ENCODE results near the gene DKC1. TPM values are rescaled to one million over a fixed set of nuclear protein-coding genes. Genes with fewer than 3 reads are reported as not detected.

DKC1 gene
- total and polyA plus RNA-seq, 2 of the 13 experiments (the other 11 are each of a cell fraction or from before 2014, with no cell fraction given) = 61.6 to 102 TPM

- peaks cover 11 to 39% of the 10 kb centered on the region in 2 experiments; a peak in 4 of 5 replicates for H3K36me3 ChIP-seq (replicated peaks in 1 of 2; ENCODE audit: control insufficient read depth in 1 of 2, insufficient read depth in 2 of 2, low read length in 2 of 2)
- in situ Hi-C loops (cut with HindIII; ENCODE audit: extremely low pct_ligation_motif_present, low pct_unique_long_range_greater_than_20kb) (no loop called here), intact Hi-C loops (cut with micrococcal nuclease; ENCODE audit: unreplicated experiment) (no loop called here)
- H3K27ac ChIP-seq (ENCODE audit: extremely low read length, insufficient read depth, low read length) = no peak overlapping the region
- TF ChIP-seq RBM39 (IDR thresholded peaks at IDR 0.05; ENCODE audit: low read depth, low read length, poor library complexity, severe bottlenecking) = no peak
- TF ChIP-seq SIX1 (CRISPR knock-in tag; IDR thresholded peaks at IDR 0.05; ENCODE audit: borderline replicate concordance) = no peak
- TF ChIP-seq ZNF781 (CRISPR knock-in tag; IDR thresholded peaks at IDR 0.05; ENCODE audit: borderline replicate concordance, not compliant biosample characterization) = no peak
- no peak for TF ChIP-seq MYPOP (CRISPR knock-in tag; IDR thresholded peaks at IDR 0.05)
- TF ChIP-seq ZFP91 (CRISPR knock-in tag; IDR thresholded peaks at IDR 0.05; ENCODE audit: borderline replicate concordance) = no peak
- TF ChIP-seq ZNF570 (CRISPR knock-in tag; IDR thresholded peaks at IDR 0.05; ENCODE audit: borderline replicate concordance) = no peak
- TF ChIP-seq HMGA1 (CRISPR knock-in tag; conservative IDR thresholded peaks at IDR 0.05) = no peak
- TF ChIP-seq DBP (CRISPR knock-in tag; IDR thresholded peaks at IDR 0.05; ENCODE audit: not compliant biosample characterization) = no peak
- no peak for TF ChIP-seq TERF1 (CRISPR knock-in tag; IDR thresholded peaks at IDR 0.05)
- no peak for TF ChIP-seq TOE1 (CRISPR knock-in tag; IDR thresholded peaks at IDR 0.05)
- ChIA-PET POLR2A (no interaction called here), CTCF (ENCODE audit: low intra/inter-chr PET ratio, low total read pairs) (no interaction called here)
- no peaks in the 10 kb centered on the region for H3K4me1 ChIP-seq (ENCODE audit: insufficient read depth, low read length)
- no peak for ATAC-seq
- H3K27me3 ChIP-seq (ENCODE audit: control insufficient read depth in 1 of 2, insufficient read depth in 2 of 2, low read length in 2 of 2) = no peaks in the 10 kb centered on the region
- no peaks in the 10 kb centered on the region for H3K9me3 ChIP-seq (ENCODE audit: low read length)
- H3K4me3 ChIP-seq (replicated peaks in 1 of 3; ENCODE audit: insufficient read depth in 1 of 3, low read depth in 2 of 3, low read length in 3 of 3) = no peak overlapping the region
- DNase-seq (ENCODE audit: low spot score) = no peak
- WGBS (ENCODE audit: low lambda C conversion rate) = 94% methylated on average over 3 of the region's 5 CpGs
- no peak overlapping the region for H3K9ac ChIP-seq (ENCODE audit: insufficient read depth, low read depth, low read length)
- no peak overlapping the region for H3K4me2 ChIP-seq (ENCODE audit: low read depth, low read length)
- BruUV-seq (replicated peaks) = no TSS peak
- H4K20me1 ChIP-seq (ENCODE audit: insufficient read depth, low read length) = peaks cover 2% of the 10 kb centered on the region; the same call in 1 of the 2 replicates
- H2AFZ ChIP-seq (ENCODE audit: low read length) = no peak overlapping the region
- H3K79me2 ChIP-seq (ENCODE audit: insufficient read depth, low read length) = no peaks in the 10 kb centered on the region
- FAIRE-seq = no peak
Observed at GRCh38 chrX:154774622-154775021, 12.0 kb downstream of the DKC1 start.

Measured in HepG2 (cell line).